Iris pigment epithelial cell (primary cell): ENCODE data around the gene TMEM212.
"Not testable (repeated sequence)": the region's sequence is repeated elsewhere in the genome, so short reads cannot be mapped to it uniquely, and the experiment has no call there.

Experiments
- DNase-seq: peaks from one replicate; pipeline ENCODE4 v3.0.0-alpha.2; 2011; ENCODE audit warnings: low read depth

Gene TMEM212

DNA sequence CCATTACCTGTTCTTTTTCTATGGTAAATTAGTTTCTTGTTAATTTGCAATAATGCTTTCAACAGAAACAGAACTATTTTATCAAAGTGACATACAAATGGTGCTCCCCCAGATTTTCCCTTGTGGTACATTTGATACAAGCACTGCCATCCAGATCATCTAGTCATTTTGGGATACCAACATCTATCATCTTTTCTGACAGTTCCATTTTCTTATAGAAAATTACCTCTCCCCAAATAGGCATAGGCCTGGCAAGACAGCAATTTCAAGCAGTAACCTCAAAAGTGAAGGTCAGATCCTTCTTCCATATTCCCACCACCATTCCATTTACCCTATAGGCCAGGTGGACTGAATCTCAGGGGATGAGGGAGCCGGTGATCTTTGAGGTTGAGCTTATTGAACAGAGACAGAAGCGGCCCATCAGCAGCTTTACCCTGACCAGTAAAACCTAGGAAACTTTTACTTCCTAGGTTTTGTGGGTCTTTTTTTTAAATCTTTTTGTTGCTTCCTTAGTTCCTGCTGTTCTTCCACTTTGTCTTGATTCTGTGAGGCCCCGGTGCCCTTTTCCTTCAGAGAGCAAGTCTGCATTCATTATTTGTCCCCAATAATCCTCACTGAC, 29.8 kb upstream of the TMEM212 start:
- DNase-seq, result no peak

DNA sequence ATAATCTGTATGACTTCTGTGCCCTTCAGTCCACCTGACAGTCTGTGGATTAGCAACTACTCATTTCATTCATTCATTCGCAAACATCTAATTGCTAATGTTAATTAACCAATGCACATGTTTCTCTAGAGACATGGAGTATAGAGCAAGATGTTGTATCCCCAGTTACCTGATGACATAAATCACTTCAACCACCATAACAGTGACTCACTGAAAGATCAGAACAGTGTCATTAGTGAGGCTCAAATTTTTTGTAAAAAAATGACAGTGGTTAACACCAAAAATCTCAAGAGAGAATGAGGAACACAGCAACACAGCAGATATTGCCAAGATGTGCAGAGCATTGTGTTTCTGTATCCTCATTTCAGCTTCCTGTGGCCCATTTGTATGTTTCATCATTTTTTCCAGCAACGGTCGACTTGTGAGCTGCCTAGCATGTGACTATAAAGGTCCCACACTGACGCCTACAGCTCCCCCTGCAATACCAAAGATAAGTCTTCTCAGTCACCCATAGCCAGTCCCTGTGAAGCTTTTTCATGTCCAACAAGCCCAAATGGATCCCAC, 29.2 kb upstream of the TMEM212 start:
- DNase-seq, result no peak

DNA sequence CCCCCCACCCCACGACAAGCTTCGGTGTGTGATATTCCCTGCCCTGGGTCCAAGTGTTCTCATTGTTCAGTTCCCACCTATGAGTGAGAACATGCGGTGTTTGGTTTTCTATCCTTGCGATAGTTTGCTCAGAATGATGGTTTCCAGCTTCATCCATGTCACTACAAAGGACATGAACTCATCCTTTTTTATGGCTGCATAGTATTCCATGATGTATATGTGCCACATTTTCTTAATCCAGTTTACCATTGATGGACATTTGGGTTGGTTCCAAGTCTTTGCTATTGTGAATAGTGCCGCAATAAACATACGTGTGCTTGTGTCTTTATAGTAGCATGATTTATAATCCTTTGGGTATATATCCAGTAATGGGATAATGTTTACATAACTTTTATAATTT, 28.5 kb upstream of the TMEM212 start:
- not testable (repeated sequence) for DNase-seq

DNA sequence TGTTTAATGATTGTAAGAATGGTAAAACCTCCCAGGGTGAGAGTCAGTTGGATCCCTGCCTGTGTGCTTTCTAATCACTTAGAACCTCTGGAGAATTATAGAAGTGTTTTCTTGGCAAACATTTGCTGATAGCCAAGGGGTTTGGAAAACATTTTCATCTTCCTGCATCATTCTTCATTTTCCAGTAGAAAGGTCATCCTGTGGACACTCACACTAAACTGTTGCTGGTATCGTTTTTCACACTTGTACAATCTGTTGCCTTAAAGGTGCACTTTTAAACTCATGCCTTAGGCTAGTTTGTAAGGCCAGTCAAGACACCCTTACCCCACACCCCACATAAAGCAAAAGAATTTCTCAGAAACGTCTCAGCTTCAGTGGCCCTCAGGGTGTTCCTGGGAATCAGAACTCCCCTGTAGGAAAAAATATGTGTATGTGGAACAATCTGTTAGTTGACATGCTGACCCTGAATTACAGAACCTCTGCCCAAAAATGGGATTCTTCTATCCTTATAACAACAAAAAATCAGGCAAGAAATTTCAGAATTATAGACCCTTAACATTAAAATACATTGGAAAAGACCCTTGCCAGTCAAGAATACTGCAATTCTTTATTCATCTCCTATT, 27.1 kb upstream of the TMEM212 start:
- no peak for DNase-seq

DNA sequence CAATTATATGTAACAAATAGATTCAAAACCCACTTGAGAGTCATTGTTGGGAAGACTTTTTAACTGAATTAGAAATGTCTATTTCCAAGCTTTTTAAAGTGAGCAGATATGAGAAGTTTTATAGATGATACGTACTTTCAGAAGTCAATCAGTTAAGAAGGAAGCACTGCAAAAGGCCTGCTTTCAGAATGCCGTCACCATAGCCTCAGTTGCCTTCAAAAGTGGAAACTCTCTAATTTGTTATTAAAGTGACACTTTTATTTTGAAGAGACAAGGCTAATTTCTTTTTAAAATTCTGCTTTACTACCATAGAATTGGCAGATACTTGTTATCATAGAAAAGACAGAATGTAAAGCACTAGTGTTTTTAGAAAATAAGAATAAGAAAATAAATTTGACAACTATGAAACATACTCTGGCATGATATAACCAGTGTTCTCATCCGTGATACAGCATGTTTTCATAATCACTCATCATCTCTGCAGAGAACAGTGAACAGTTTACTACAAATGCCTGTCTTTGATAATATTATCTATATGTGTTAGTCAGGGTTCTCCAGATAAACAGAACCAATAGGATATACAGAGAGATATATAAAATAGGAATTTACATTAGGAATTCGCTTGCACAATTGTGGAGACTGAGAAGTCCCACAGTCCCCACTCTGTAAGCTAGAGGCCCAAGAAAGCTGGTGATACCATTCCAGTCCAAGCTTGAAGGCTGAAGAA, 25.9 kb upstream of the TMEM212 start:
- no peak for DNase-seq

DNA sequence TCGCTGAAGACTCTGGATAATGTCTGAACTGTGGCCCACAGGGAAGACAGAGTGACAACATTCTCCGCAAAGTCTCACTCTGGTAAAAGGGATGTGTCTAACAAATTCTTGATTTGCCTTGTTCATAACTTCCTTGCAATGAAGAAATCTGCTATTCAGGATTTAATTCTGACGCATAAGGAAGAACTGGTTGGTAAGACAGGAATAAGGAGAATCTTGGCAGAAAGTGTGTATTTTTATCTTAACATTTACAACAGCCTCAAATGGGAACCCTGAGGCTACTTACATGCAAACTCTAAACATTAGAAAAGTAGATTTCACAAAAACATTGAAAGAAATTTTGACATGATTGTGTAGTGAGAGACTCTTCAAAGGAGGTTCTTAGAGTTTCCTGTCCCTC, 22.1 kb upstream of the TMEM212 start:
- DNase-seq, result no peak

DNA sequence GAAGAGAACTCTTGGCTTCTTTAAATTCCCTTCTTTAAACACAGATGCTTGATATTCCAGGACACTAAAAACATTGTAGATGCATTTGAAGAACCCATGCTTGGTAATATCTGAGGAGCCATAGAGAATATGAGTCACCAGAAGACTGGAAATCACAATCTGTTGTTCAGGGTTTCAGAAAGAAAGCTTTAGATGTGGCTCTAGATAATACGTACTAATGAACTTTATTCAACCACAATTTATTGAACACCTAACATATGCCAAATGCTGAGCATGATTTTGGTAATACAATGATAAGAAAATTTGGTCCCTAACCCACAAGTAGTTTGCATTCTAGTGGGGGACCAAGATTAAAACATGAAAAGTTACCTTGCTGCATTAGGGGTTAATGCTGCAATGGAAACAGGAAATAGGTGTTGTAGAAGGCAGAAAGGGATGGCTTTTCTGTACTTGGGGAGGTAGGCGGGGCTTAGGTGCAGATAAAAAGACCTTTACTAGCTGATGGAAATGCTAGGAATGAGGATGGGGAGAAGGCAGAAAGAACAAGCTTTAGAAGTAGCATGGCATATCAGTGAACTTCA, 21.3 kb upstream of the TMEM212 start:
- no peak for DNase-seq

DNA sequence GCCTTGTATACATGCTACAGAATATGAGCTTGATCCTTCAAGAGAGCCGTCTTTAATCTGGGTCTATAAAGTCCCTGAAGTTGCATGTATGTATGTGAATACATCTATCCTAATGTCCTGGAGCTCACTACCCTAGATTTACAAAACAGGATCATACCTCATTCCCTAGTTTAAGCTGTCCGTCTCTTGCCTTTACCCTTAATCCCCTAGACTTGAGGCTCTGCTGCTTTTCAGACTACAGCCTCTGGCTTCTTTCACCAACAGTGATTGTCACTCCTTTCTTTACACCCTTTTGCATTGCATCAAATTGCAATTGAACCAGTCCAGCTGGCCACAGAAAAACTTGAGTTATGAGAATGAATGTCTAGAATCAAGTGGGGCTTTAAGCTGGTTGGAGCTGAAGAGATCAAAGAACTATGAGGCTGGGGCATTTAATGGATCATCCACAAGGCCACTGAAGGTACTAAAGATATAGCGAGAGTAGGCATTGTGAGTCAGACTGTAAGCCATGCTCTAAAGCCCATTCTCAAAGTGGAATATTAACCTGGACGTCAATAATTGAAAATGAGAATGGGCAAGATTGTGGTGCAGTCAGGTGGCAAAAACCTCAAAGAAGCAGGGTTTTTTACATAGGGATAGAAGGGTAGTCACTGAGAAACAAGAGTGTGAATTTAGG, 20.6 kb upstream of the TMEM212 start:
- no peak for DNase-seq

DNA sequence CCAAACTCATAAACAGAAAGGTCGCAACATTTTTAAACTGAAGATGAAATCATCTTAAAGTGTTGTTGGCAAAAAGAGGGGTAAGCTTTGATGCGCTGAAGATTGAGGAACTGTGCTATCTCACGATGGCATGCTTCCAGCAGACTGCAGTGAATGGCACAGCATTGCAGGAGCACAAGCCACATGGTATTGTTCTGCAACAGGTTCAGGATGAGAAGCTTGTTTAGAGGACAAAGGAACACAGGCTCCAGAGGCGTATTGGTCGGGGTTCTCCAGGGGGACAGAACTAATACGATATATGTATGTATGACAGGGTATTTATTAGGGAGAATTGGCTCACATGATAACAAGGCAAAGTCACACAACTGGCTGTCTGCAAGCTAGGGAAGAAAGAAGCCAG, 19.0 kb upstream of the TMEM212 start:
- no peak for DNase-seq

DNA sequence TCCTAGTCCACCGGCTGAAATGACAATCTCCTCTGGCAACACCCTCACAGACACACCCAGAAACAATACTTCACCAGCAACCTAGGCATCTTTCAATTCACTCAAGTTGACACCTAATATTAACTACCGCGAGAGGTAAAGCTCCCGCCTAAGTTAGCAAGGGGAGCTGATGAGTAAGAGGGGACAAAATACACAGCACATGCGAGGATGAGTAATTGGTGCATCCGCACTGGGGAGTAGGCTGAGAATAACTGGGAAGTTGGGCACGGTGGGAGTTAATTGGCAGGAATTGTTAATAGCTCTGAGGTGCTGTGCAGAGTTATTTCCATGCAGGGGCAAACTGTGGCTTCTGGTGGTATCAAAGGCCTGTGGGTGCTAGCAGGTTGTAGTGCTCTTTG, 18.3 kb upstream of the TMEM212 start:
- DNase-seq, result peak; percentile 72

DNA sequence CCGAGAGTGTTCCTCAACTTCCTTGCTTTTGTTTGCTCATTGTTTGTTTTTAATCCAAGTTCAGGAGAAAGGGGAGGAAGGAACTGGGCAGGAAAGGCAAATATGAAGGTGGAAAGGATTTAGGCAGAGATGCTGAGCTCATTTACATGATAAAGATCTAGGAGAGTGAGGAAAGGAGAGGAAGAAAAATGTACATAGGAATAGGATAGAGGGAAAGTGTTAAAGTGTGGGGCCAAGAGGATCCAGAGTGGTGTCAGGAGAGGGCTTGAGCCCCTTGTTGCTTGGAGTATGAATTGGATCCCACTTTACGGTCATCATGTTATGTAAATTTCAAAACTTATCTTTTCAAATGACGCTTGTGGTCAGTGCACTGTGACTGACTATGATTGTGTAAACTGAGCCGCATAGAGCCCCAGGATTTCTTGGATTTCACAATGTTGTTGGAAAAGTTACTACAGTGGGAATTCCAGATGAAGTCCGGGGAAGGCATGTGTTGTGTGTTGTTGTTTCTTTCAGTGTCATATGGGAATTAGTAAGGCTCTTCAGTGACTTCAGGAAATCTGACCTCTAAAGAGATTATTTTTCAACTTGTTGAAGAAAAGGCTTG, 17.8 kb upstream of the TMEM212 start:
- peak; percentile 86 for DNase-seq

DNA sequence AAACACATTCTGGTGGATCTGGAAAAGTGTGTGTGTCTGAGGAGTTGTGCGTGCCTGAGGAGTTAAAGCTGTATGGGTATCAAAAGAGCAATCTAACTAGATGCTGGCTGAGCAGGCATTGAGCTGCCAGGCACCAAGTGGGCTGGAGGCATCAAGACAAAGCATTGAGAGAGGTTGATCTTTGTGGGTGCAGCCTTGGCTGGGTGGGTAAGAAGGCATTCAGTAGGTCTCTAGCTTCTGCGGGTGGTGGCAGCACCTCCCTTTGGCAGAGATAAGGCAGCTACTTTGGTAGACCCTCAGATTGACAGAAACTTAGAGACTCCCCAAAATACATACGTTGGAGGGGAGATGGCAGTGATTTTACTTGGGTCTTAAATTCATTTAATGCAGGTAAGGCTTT, 15.8 kb upstream of the TMEM212 start:
- no peak for DNase-seq

DNA sequence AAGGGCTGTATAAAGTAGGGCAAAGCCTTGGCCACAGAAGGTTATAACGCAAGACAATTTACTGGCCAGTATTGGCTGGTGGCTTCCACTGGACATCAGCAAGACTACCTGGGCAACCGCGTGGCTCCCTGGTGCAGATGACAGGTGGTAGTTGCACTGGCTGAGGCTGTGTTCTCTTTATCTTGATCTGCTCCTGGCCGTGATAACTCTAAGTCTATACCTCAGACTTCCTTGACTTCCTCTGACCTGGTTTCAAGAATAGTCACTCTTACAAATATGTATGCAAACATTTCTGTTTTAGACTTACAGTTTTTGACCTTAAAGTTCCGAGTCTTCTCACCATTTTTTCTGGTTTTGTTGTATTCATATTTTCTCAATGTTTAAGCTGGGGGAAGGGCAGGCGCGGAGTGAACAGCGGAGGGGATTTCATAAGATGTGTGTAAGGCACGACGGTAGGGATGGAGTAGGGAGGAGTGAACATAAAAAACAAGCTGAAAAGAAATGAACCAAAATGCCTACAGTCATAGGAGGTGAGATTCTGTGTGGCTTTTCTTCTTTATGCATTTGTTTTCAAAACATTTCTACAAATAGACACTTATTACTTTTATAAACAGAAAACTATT, 15.2 kb upstream of the TMEM212 start:
- DNase-seq, result peak; percentile 65

DNA sequence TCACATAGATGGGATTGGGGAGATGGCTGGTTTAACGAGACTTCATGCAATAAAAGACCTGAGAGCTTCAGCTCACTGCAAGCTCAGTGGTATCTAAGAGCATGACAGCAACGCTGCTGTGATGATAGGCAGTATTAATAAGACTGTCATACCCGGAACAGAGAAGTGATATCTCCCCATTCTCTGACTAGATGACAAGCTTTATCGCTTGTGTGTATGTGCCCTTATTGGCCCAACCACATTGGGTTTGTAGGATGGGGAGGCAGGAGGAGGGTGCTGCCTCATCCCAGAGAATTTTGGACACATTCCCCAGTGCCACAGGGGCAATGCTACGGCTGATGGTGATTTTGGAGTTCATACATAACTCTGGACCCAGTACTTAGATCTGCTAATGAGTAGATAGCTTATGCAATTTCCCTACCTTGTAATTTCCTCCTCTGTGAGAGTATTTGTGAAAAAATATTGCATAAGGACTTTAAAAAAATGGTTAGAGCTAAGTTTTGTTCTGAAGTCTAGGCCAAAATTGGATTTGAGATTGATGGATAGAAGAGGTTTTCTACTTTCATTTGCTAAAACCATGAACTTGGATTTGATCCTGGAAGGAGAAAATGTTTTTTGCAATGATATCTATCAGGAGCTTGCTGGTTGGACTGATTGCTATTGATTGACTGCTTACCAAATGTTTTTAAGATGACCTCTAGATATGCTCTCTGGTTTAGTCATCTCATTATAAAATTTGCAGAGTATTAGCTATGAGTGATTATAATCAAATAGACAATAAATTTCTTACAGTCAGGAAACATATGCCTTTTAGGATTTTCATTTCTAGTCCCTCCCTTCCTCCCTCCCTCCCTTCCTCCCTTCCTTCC, 14.0 kb upstream of the TMEM212 start:
- no peak for DNase-seq

DNA sequence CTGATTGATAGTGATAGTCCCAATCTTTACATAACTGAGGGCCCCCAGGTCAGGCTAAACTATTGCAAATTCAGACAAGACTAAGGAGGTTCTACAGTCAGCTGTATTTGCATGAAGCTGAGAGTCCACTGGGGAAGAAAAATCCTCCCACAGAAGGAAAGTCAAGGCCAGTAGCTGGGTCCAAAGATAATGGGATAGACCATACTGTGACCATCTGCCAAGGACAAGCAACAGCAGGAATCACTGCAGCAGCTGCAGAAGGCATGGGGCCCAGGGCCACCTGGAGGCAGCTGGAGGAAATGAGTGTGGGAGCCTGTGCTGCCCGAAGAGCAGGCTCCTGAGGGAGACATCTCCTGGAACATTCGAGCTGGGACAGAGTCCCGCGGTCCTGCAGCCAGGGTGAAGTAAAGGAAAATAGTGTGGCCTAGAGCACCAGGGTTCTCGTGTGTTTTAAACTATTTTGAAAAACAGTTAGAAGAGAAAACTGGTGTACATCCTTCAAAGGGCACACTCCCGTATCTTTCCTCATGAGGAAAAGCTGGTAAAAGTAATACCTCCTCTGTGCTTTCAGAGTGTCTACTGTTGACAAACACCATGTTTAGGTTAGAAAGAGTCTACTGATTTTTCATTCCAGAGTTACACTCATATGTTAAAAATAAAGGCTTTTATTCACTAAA, 13.2 kb upstream of the TMEM212 start:
- peak; percentile 87 for DNase-seq

DNA sequence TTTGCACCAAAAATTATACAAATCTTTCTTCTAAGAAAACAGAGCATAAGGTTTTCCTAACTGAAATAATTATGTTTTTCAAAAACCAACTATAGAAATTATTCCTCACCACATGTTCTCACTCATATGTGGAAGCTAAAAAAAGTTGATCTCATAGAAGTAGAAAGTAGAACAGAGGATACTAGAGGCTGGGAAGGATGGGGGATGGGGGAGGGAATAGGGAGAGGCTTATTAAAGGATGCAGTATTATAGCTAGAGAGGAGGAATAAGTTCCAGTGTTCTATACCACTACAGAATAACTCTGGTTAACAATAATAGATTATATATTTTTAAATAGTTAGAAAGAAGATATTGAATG, 12.7 kb upstream of the TMEM212 start:
- DNase-seq, result no peak

DNA sequence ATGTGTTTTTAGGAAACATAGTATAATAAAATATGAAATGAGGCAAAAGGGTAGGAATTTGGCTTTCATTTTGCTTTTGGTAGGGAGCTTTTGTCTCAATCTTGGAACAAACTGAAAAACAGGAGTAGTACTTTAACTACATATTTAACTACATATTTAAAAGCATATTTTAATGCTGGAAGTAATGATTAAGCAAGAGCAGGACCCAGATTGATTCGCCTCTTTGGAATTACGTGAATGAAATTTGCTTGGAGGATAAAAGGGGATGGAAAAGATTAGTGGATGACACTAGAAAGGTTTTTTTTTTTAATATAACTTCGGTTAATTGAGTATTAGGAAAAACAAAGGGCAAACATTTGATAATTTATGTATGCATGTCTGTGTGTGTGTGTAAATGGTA, 11.2 kb upstream of the TMEM212 start:
- no peak for DNase-seq

DNA sequence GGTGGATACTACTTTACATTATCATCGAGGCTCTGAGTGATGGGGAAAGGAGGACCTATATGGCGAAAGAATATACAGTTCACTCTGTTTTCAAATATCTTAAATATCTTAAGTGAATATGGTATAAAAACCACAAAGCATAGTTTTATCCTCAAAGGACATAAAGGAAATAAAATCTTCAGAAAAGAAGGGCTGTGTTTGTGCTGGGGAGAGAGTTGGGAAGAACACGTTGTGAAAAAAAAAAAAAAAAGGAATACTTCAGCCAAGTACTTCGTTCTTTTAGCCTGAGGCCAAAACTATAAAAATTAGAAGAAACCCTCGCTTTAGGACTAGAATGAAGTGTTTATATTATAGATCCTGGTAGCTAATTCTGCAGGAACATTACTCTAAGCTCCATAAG, 10.2 kb upstream of the TMEM212 start:
- no peak for DNase-seq

DNA sequence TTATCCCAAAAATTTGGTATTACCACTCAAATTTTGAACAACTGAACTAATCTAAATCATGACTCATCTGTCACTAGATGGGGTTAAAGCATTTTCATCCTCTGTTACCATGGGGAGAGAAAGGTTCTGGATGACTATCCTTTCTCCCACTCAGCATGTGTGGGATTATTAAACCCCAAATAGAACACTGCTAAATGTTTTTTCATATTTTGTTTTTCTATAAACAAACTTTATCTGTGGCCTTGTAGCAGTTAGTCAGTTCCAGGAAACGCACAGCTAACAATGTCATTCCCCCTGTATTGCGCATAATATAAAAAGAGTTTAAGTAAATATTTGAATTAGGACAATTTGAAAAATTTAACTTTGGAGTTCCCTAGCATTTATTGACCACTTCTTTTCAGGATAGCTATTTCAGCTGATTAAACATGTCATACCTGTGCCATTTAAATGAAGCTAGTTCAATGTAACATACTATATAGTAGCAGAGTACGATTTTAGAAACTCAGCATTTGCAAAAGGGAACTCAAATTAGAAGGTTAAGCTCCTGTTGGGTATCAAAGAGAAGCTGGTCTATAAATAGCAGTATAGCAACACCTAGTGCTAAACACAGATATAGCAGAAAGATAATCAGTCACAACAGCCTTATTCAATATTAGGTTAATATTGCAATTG, 9.2 kb upstream of the TMEM212 start:
- DNase-seq, result peak; percentile 79

DNA sequence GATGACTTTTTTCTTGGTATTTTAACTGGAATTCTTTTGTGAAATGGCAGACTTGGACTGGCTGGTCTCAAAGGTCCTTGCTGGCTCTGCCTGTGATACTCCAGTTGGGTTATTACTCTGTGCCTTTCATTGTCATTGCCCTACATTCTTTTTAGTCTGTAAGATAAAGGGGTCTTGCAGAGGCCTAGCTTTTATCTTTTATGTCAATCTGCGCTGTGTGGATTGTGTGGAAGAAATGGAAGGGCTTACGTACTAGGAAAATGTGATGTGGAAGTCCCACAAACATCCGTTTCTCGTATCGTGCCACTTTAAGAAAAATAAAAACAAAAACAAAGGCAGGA, 8.7 kb upstream of the TMEM212 start:
- DNase-seq, result no peak
